ENCODE measurements around the gene EFHC1. TPM values are rescaled to one million over a fixed set of nuclear protein-coding genes. Genes with fewer than 3 reads are reported as not detected.

Gene EFHC1
- total and polyA plus RNA-seq, 9 donors, result 12.1 to 59.5 (median 23.5) TPM

GRCh38 chr6:52403086-52403485 is 17.1 kb upstream of the EFHC1 start:
- Histone ChIP-seq H3K27ac (no peak overlapping the region), H3K4me3 (no peak overlapping the region), H3K4me1 (ENCODE audit: insufficient read depth) (no peaks in the 10 kb centered on the region), H3K36me3 (no peaks in the 10 kb centered on the region), H3K27me3 (no peaks in the 10 kb centered on the region), H3K9me3 (no peaks in the 10 kb centered on the region)
- DNase-seq, result no peak
- intact Hi-C loops (cut with DNase I), result loop anchor here in 1 of 4 donors (10.0 kb wide), 1 partner anchor 118 kb away; the partner anchor contains the start of gene MCM3
- TF ChIP-seq EP300 (IDR thresholded peaks at IDR 0.05), result no peak
- TF ChIP-seq, protein P1, sequence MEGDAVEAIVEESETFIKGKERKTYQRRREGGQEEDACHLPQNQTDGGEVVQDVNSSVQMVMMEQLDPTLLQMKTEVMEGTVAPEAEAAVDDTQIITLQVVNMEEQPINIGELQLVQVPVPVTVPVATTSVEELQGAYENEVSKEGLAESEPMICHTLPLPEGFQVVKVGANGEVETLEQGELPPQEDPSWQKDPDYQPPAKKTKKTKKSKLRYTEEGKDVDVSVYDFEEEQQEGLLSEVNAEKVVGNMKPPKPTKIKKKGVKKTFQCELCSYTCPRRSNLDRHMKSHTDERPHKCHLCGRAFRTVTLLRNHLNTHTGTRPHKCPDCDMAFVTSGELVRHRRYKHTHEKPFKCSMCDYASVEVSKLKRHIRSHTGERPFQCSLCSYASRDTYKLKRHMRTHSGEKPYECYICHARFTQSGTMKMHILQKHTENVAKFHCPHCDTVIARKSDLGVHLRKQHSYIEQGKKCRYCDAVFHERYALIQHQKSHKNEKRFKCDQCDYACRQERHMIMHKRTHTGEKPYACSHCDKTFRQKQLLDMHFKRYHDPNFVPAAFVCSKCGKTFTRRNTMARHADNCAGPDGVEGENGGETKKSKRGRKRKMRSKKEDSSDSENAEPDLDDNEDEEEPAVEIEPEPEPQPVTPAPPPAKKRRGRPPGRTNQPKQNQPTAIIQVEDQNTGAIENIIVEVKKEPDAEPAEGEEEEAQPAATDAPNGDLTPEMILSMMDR (IDR thresholded peaks at IDR 0.05), result no peak
- TF ChIP-seq POLR2A (IDR thresholded peaks at IDR 0.05), result no peak
- WGBS, 3 donors, result 96 to 97% (median 96%) methylated on average over 26 of the region's 26 CpGs

DNA sequence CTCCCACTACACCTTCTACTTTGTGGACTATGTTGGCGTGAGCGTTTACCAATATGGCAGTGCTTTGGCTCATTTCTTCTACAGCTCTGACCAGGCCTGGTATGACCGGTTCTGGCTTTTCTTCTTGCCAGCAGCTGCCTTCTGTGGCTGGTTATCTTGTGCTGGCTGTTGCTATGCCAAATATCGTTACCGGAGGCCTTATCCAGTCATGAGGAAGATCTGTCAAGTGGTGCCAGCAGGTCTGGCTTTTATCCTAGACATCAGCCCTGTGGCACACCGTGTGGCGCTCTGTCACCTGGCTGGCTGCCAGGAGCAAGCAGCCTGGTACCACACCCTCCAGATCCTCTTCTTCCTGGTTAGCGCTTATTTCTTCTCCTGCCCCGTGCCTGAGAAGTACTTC is 16.5 kb upstream of the EFHC1 start:
- no peak for DNase-seq
- Histone ChIP-seq H3K4me1 (ENCODE audit: insufficient read depth) (no peaks in the 10 kb centered on the region), H3K4me3 (no peak overlapping the region), H3K27me3 (no peaks in the 10 kb centered on the region), H3K9me3 (no peaks in the 10 kb centered on the region), H3K27ac (no peak overlapping the region), H3K36me3 (no peaks in the 10 kb centered on the region)
- WGBS, 3 donors, result 82 to 89% (median 84%) methylated on average over 9 of the region's 9 CpGs
- TF ChIP-seq POLR2A (IDR thresholded peaks at IDR 0.05) (no peak), EP300 (IDR thresholded peaks at IDR 0.05) (no peak)
- TF ChIP-seq, protein P1 (IDR thresholded peaks at IDR 0.05), result no peak
- intact Hi-C loops (cut with DNase I), result loop anchor here in 1 of 4 donors (10.0 kb wide), 1 partner anchor 119 kb away; the partner anchor contains the start of gene MCM3

DNA sequence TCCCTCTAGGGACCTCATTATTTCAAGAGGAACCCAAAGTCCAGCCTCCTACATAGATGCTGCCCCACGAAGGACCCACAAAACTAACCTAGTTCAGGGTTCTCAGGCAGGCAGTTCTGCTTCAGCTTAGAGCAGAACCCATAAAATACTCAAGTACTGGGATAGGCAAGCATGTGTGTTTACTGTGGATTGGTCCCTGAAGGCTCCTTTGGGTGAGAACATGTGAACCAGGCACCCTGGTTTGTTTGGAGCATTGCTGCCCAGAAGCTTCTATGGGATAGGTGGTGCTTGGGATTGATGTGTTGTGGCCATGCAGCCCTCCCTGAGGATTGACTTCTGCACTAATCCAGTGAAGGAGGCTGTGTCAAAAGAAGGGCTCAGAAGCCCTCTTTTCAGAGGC is 14.9 kb upstream of the EFHC1 start:
- intact Hi-C loops (cut with DNase I), result loop anchor here in 1 of 4 donors (10.0 kb wide), 1 partner anchor 120 kb away; the partner anchor contains the start of gene MCM3
- WGBS, 3 donors, result 92 to 100% (median 95%) methylated on average over 1 of the region's 1 CpG
- TF ChIP-seq, protein P1 (IDR thresholded peaks at IDR 0.05), result no peak
- TF ChIP-seq EP300 (IDR thresholded peaks at IDR 0.05), result no peak
- no peak for TF ChIP-seq POLR2A (IDR thresholded peaks at IDR 0.05)
- DNase-seq, result no peak
- no peak overlapping the region for H3K4me3 ChIP-seq
- H3K9me3 ChIP-seq, result no peaks in the 10 kb centered on the region
- H3K36me3 ChIP-seq, result no peaks in the 10 kb centered on the region
- no peaks in the 10 kb centered on the region for H3K4me1 ChIP-seq (ENCODE audit: insufficient read depth)
- no peaks in the 10 kb centered on the region for H3K27me3 ChIP-seq
- H3K27ac ChIP-seq, result no peak overlapping the region

DNA sequence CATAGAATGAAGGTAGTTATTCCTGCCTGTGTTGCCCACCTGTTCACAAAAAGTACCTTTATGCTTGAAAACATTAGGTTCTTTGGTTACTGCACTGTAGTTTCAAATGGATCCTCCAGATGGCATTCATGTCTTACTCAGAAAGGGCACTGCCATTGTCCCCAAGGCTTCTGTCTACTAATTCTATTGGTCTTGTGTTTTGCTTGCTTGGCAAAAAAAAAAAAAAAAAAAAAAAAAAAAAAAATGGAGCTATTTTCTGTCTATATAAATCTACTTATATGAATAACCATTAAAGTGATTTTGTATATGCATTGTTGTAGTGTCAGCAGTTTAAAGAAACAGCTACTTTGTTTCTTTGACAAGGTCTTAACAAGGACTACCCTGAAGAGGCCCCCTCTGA is 12.7 kb upstream of the EFHC1 start:
- no peak for DNase-seq
- Histone ChIP-seq H3K4me1 (ENCODE audit: insufficient read depth) (no peaks in the 10 kb centered on the region), H3K27ac (no peak overlapping the region), H3K4me3 (no peak overlapping the region), H3K36me3 (no peaks in the 10 kb centered on the region), H3K27me3 (no peaks in the 10 kb centered on the region), H3K9me3 (no peaks in the 10 kb centered on the region)
- intact Hi-C loops (cut with DNase I), result loop anchor here in 1 of 4 donors (10.0 kb wide), 1 partner anchor 123 kb away; the partner anchor contains the start of gene MCM3
- TF ChIP-seq, protein P1 (IDR thresholded peaks at IDR 0.05), result no peak
- TF ChIP-seq EP300 (IDR thresholded peaks at IDR 0.05), result no peak
- TF ChIP-seq POLR2A (IDR thresholded peaks at IDR 0.05), result no peak
